Tibial nerve (tissue), 4 donors: ENCODE measurements around the gene MAP3K7.

Experiments used
- EP300 ChIP-seq, 2 donors: sonication (generic); formaldehyde crosslinking; IDR thresholded peaks; one replicate each; pipeline ENCODE4 v1.6.1; 2017; ENCODE audit warnings: antibody characterized with exemption in 2 of 2, mild to moderate bottlenecking in 1 of 2
- TF ChIP-seq, protein P1 (sequence below), 5 experiments: fragments of 200-600 bp in 3 of 5; fragments of 450-650 bp in 2 of 5; sonication (generic) in 3 of 5; IDR thresholded peaks; one replicate each; pipeline ENCODE4 v1.5.1; 2016 to 2019; ENCODE audit warnings: antibody characterized with exemption in 5 of 5, mild to moderate bottlenecking in 3 of 5, moderate library complexity in 2 of 5

DNA sequence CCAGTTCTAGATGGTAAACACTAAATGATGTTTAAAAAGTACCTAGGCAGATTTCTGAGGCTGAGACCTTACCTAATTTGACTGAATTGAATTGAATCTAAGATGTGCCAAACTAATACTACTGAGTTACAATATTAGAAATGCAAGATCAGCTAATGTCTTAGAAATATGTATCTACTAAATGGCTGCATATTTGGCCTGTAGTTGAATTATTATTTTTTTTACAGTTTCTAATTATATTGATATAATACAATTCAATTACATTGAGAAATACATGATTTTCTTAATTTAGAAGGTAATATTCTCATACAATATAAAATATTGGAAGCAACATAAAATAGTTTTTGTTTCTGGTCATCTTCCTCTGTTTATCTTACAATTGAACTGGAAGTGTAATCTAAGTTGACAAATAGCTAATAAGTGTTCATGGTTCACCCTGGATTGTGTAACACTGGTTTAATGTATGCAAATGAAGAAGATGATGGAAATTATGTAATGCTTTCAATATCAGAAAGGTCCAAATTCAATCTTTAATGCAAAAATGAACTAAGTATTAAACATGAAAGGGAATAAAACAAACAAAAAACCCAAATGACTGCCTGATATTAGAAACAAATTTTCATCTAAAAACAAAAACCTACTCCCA is 2.9 kb downstream of the MAP3K7 start:
- TF ChIP-seq, protein P1, sequence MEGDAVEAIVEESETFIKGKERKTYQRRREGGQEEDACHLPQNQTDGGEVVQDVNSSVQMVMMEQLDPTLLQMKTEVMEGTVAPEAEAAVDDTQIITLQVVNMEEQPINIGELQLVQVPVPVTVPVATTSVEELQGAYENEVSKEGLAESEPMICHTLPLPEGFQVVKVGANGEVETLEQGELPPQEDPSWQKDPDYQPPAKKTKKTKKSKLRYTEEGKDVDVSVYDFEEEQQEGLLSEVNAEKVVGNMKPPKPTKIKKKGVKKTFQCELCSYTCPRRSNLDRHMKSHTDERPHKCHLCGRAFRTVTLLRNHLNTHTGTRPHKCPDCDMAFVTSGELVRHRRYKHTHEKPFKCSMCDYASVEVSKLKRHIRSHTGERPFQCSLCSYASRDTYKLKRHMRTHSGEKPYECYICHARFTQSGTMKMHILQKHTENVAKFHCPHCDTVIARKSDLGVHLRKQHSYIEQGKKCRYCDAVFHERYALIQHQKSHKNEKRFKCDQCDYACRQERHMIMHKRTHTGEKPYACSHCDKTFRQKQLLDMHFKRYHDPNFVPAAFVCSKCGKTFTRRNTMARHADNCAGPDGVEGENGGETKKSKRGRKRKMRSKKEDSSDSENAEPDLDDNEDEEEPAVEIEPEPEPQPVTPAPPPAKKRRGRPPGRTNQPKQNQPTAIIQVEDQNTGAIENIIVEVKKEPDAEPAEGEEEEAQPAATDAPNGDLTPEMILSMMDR (IDR thresholded peaks at IDR 0.05) = no peak
- no peak for TF ChIP-seq EP300 (IDR thresholded peaks at IDR 0.05)
